Measurements from ENCODE around the gene C3orf18. TPM values are rescaled to one million over a fixed set of nuclear protein-coding genes. Genes with fewer than 3 reads are reported as not detected.
A peak's percentile ranks its signal among the peaks of the same experiment; 100 is the strongest.

C3orf18 gene
- total and polyA plus RNA-seq, 2 donors from 2014 or later = 6.2 to 14.9 TPM

GRCh38 chr3:50609763-50610085 lies 42.2 kb upstream of the C3orf18 start:
- TF ChIP-seq, protein P1, sequence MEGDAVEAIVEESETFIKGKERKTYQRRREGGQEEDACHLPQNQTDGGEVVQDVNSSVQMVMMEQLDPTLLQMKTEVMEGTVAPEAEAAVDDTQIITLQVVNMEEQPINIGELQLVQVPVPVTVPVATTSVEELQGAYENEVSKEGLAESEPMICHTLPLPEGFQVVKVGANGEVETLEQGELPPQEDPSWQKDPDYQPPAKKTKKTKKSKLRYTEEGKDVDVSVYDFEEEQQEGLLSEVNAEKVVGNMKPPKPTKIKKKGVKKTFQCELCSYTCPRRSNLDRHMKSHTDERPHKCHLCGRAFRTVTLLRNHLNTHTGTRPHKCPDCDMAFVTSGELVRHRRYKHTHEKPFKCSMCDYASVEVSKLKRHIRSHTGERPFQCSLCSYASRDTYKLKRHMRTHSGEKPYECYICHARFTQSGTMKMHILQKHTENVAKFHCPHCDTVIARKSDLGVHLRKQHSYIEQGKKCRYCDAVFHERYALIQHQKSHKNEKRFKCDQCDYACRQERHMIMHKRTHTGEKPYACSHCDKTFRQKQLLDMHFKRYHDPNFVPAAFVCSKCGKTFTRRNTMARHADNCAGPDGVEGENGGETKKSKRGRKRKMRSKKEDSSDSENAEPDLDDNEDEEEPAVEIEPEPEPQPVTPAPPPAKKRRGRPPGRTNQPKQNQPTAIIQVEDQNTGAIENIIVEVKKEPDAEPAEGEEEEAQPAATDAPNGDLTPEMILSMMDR (IDR thresholded peaks at IDR 0.05; ENCODE audit: borderline replicate concordance, extremely low read depth, insufficient read depth) = no peak
- DNase-seq (peak in 1 of 5 donors; percentile 63), FAIRE-seq (no peak)
- Histone ChIP-seq H3K27me3 (ENCODE audit: control insufficient read depth, insufficient read depth, low read length) (no peaks in the 10 kb centered on the region), H3K36me3 (ENCODE audit: control insufficient read depth in 2 of 3, insufficient read depth in 3 of 3, low read length in 3 of 3) (peaks cover 0 to 50% (median 35%) of the 10 kb centered on the region in 3 donors), H3K9ac (ENCODE audit: low read length in 3 of 3) (peak overlapping the region in 2 of 3 donors; percentile 96 to 97), H3K4me3 (ENCODE audit: low read length in 3 of 3) (peak overlapping the region; percentile 30 to 95 (median 93)), H3K9me3 (ENCODE audit: control insufficient read depth in 2 of 3, insufficient read depth in 1 of 3, low read length in 3 of 3) (no peaks in the 10 kb centered on the region), H3K4me1 (ENCODE audit: control insufficient read depth in 2 of 3, insufficient read depth in 2 of 3, low read depth in 1 of 3, low read length in 3 of 3) (peaks cover 3 to 50% (median 50%) of the 10 kb centered on the region in 3 donors), H3K27ac (ENCODE audit: low read depth in 2 of 2, low read length in 2 of 2) (peak overlapping the region; percentile 98 to 99)
- intact Hi-C loops (cut with DNase I) = loop anchor here (5.0 kb wide), 1 partner anchor 37 kb away; no protein-coding TSS in a partner anchor

GRCh38 chr3:50609071-50609762 lies 41.7 kb upstream of the C3orf18 start:
- Histone ChIP-seq H3K4me3 (ENCODE audit: low read length in 3 of 3) (peak overlapping the region; percentile 30 to 95 (median 93)), H3K9me3 (ENCODE audit: control insufficient read depth in 2 of 3, insufficient read depth in 1 of 3, low read length in 3 of 3) (no peaks in the 10 kb centered on the region), H3K27ac (ENCODE audit: low read depth in 2 of 2, low read length in 2 of 2) (peak overlapping the region; percentile 98 to 99), H3K4me1 (ENCODE audit: control insufficient read depth in 2 of 3, insufficient read depth in 2 of 3, low read depth in 1 of 3, low read length in 3 of 3) (peaks cover 3 to 55% (median 55%) of the 10 kb centered on the region in 3 donors), H3K9ac (ENCODE audit: low read length in 3 of 3) (peak overlapping the region in 2 of 3 donors; percentile 96 to 97), H3K27me3 (ENCODE audit: control insufficient read depth, insufficient read depth, low read length) (no peaks in the 10 kb centered on the region), H3K36me3 (ENCODE audit: control insufficient read depth in 2 of 3, insufficient read depth in 3 of 3, low read length in 3 of 3) (peaks cover 0 to 53% (median 39%) of the 10 kb centered on the region in 3 donors)
- intact Hi-C loops (cut with DNase I) = no loop called here
- DNase-seq (peak in 1 of 5 donors; percentile 51), FAIRE-seq (no peak)
- TF ChIP-seq, protein P1 (IDR thresholded peaks at IDR 0.05; ENCODE audit: borderline replicate concordance, extremely low read depth, insufficient read depth) = no peak

GRCh38 chr3:50608278-50608677 lies 40.7 kb upstream of the C3orf18 start:
- intact Hi-C loops (cut with DNase I) = no loop called here
- no peak for FAIRE-seq
- Histone ChIP-seq H3K27ac (ENCODE audit: low read depth in 2 of 2, low read length in 2 of 2) (peak overlapping the region; percentile 98 to 99), H3K9me3 (ENCODE audit: control insufficient read depth in 2 of 3, insufficient read depth in 1 of 3, low read length in 3 of 3) (no peaks in the 10 kb centered on the region), H3K4me3 (ENCODE audit: low read length in 3 of 3) (peak overlapping the region in 2 of 3 donors; percentile 93 to 95), H3K4me1 (ENCODE audit: control insufficient read depth in 2 of 3, insufficient read depth in 2 of 3, low read depth in 1 of 3, low read length in 3 of 3) (peaks cover 3 to 63% (median 59%) of the 10 kb centered on the region in 3 donors), H3K27me3 (ENCODE audit: control insufficient read depth, insufficient read depth, low read length) (no peaks in the 10 kb centered on the region), H3K9ac (ENCODE audit: low read length in 3 of 3) (peak overlapping the region in 2 of 3 donors; percentile 74 to 96), H3K36me3 (ENCODE audit: control insufficient read depth in 2 of 3, insufficient read depth in 3 of 3, low read length in 3 of 3) (peaks cover 0 to 53% (median 42%) of the 10 kb centered on the region in 3 donors)
- TF ChIP-seq, protein P1 (IDR thresholded peaks at IDR 0.05; ENCODE audit: borderline replicate concordance, extremely low read depth, insufficient read depth) = no peak
- peak in 1 of 5 donors; percentile 67 for DNase-seq

Data from kidney (tissue), 14 donors.